ENCODE results near the gene CFAP251.
"Not testable (repeated sequence)": the region's sequence is repeated elsewhere in the genome, so short reads cannot be mapped to it uniquely, and the experiment has no call there.

The CFAP251 gene

DNA sequence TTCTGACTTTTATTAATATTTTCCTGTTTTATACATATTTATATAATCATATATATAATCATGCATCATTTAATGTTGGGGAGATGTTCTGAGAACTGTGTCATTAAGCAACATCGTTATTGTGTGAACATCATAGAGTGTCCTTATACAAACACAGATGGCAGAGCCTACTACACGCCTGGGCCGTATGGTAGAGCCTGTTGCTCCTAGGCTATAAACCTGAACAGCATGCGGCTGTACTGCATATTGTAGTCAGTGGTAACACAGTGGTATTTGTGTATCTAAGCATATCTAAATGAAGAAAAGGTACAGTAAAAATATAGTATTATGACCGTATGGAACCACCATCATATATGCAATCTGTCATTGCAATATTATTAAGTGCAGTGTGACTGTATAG, 58.6 kb downstream of the CFAP251 start:
- DNase-seq, result no peak

DNA sequence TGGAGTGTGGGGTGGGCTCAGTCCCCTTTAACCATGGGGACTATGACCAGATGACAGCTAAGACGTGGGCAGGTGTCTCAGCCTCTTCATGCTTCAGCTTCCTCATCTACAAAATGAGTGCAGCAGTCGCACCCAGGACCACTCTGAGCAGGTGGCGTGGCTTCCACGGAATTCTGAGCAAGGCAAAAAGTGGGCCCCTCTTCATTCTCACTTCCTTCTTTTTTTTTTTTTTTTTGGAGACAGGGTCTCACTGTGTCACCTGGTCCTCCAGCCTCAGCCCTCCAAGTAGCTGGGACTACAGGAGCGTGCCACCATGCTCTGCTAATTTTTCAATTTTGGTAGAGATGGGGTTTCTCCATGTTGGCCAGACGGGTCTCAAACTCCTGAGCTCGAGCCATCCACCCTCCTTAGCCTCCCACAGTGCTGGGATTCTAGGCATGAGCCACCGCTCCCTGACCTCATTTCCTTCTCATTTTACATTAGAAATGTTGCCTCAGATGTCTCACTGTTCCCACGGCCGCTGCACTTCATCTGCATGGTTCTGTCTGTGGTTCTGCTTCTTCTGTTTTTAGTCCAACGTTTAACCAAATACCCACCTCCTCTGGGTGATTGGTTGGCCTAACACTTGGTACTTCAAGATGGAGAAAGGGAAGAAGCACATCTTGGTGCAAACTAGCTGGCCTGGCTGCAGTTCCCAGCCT, 61.9 kb downstream of the CFAP251 start:
- peak; percentile 18 for DNase-seq

DNA sequence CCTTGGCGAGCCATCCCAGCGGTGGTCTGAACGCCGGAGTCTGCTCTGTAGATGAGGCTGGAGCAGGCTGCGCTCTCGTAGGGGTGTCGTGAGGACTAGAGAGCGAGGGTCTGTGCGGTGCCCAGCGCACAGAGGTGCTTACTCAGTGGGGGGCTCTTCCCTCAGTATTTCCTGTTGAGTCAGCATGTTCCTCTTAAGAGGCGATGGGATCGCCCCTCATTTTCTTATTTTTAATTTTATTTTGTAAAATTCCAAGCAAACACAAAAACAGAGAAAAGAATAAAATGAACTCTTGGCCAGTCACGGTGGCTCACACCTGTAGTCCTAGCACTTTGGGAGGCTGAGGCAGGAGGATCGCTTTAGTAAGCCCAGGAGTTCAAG, 62.5 kb downstream of the CFAP251 start:
- no peak for DNase-seq

DNA sequence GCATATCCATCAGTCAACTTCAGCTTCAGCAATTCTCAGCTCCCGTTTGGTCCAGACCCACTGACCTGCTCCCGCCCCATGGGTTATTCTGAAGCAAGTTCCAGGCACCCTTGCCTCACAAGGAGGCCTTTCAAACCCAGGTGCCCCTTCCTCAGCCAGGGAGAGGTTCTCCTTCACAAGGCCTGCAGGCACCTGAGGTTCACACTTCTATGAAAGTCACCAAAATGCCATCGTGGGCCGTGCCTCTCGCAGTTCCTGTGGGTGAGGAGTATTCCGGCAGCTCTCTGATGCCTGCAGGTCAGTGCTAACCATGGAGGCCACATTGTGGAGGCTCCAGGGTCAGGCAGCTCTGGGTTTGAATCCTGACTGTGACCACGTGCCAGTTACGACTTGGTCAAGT, 63.1 kb downstream of the CFAP251 start:
- DNase-seq, result no peak

DNA sequence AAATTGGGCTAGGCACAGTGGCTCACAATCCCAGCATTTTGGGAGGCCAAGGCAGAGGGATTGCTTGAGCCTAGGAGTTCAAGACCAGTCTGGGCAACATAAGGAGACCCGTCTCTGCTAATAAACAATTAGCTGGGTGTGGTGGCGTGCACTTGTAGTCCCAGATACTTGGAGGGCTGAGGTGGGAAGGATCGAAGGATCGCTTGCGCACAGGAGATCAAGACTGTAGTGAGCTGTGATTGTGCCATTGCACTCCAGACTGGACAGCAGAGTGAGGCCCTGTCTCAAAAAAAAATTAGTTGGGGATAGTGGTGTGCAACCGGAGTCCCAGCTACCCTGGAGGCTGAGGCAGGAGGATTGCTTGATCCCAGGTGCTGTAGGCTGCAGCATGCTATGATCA, 64.6 kb downstream of the CFAP251 start:
- DNase-seq, result no peak

DNA sequence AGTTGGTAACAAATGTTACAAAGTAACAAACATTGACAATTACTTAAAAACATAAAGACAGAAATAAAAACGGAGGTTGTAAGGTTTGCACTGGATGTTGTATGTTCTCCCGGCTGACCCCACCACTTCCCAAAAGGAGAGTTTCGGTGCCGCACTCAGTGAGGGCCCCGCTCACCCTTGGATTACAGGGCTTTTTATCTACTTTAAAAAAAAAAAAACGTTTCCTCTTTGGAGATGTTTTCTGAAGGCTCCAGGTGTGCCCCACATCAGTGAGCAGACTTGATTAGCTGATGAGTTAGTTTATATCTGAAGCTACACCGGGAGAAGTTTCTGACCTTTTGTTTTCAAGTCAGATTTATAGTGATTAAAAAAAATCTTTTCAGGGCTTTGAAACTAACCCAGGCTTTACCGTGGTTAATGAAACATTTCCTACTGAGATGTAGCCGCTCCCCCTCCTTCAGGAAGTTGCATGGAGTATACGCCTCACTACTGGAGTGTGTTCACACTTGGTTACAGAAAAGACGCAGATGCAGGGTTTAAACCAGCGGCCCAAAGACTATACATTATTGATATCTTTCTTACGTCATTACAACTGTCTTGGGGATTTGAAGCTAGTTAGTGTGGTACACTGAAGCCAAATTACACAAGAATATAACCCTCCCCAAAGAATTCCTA, 65.3 kb downstream of the CFAP251 start:
- no peak for DNase-seq

DNA sequence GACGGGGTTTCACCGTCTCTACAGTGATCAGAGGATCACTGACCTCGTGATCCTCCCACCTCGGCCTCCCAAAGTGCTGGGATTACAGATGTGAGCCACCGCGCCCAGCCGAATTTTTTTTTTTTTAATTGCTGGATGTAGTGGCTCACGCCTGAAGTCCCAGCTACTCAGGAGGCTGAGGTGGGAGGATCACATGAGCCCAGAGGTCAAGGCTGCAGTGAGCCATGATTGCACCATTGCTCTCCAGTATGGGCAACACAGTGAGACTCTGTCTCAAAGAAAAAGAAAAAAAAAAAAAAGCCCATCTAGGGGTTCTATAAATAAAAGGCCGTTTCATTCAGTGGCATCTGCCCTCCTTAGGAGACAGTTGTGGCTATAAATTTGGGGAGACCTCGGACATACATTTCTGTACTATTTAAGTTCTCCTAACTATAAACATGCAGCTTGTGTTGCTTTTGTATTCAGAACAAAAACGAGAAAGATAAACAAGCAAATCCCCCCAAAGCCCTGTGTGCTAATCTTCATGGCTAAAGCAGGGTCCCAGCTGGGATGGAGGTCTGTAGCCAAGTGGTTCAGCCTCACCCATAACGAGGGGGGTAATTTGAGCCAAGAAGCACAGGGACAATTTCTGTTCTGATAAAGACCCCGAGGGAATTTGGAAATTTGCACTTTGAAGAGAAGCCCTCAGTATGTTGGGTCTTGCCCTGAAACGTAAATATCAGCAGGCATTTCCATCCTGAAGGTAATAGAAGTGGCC, 68.3 kb downstream of the CFAP251 start:
- DNase-seq, result no peak

DNA sequence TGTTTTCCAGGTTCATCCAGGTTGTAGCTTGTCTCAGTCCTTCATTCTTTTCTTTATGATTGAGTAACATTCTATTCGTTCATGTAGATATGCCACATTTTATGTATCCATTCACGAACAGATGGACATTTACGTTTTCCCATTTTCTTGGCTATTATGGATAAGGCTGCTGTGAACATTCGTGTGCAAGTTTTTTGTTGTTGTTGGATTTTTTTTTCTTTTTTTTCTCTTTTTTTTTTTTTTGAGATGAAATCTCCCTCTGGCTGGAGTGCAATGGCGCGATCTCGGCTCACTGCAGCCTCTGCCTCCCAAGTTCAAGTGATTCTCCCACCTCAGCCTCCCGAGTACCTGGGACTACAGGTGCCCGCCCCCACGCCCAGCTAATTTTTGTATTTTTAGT, 70.1 kb downstream of the CFAP251 start:
- not testable (repeated sequence) for DNase-seq

DNA sequence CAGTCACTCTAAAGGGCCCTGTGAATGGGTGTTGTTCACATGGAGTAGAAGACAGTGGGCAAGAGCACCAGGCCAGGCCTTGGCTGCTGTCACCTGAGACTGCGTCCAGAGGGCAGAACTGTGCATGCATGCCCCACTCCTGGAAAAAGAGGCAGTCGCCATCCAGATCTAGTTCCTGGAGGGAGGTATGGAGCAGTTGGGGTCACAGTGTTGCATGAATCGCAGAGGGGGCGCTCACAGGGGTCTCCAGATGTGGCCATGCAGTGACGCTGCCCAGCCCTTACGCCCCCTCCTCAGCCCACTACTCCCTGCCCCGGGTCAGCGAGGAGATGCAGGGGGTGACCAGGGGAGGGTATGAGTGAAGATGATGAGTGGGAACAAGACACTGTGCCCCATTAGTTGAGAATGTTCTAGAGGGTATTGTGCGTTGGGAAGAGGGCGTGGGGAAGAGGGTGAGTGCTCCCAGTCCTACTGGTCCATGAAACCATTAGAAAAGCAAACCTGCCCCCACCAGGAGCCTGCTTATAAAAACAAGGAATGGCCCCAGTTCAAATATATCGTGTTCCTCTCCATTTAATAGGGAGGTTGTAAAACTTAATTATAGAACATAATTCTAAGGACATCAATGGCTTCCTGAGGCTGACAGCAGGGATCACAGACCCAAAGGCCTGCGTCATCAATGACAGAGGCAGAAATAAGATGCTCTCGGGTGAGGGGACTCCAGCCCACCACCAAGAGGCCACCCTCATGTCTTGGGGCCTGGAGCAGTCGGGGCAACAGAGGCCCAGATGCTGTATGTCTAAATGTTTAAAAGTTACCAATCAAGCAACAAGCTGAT, 71.1 kb downstream of the CFAP251 start:
- DNase-seq, result no peak

DNA sequence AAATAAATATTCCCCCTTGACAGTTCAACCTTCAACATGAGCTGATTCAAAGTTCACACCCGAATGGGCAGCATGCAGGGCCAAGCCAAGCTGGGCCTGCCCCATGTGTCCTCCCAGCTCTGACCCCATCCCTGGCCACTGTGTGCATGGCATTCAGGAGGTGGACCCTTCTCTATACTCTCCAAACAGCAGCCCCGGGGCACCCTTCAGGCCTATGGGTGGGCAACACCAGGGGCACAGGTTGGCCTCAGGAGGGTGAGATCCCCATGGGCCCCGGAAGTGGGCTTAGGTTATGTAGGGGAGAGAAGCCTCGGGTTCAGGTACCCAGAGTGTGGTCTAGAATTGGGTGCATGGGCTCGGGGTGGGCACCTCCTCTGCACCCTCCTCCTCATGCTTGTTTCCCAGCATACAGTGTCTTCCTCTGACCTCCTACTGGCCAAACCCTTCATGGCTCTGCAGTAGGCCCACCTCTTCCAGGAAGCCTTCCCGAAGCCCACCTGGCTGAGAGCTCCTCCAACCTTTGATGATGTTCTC, 71.8 kb downstream of the CFAP251 start:
- DNase-seq, result no peak

DNA sequence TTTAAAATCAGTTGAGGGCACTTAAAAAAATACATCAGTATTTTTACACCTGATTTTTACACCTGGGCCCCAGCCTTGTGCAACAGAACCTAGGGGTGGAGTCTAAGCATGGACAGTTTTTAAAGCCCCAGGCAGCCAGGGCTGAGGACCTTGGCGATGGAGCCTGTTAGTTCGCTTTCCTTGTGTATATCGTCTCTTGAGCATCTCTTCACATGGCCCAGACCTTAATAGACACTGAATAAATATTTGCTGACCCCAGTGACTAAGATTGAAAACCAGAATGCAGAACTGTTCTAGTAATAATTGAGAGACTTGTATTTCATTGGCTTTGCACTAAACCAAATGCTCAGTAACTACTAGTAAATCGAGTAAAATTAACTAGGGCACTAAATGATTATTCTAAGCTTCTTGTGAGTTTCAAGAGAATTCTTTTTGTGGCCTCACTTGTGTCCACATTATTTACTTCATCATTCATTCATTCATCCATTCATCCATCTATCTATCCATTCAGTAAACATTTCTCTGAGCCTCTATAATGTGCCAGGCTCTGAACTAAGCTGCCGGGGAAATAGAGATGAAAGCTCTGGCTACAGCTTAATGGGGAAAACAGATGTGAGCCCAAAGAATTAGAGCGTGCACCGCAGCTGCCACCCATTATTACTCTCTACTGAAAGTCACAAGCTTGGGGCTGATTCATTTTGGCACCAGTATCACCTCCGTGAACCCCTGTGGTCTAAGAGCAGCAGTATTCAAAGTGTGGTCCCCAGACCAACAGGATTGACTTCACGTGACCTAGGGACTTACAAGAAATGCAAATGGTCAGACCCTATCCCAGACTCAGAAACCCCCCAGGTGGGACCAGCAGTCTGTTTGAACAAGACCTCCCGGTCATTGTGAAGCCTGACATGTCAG, 72.6 kb downstream of the CFAP251 start:
- DNase-seq, result no peak

DNA sequence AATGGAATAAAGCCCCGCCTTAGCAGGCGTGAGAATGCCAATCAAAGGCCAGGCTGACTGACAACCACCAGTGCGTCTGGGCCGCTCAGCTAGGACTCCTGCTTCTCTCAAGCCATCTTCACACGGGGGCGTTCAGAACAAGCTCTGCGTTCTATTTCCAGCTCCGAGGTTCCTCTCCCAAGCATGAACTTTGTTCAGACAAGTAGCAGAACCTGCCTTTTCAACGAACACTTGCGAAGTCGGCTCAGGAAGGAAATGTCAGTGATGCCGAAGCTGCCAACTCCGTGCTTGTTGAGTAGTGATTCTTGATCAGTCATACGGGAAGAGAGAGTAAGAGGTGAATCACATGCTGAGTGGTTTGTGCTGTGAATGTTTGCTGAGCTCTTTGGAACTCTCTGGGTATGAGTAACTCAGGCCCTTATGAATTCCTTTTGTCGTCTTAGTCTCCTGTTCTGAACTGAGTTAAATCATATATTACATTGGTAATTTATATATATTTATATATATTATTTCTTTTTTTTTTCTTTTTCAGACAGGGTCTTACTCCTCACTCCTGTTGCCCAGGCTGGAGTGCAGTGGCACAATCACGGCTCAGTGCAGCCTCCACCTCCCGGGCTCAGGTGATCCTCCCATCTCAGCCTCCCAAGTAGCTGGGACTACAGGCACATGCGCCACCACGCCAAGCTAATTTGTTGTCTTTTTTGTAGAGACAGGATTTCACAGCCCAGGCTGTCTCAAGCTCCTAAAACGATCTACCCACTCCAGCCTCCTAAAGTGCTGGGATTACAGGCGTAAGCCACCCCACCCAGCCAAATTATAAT, 73.9 kb downstream of the CFAP251 start:
- DNase-seq, result peak; percentile 26

DNA sequence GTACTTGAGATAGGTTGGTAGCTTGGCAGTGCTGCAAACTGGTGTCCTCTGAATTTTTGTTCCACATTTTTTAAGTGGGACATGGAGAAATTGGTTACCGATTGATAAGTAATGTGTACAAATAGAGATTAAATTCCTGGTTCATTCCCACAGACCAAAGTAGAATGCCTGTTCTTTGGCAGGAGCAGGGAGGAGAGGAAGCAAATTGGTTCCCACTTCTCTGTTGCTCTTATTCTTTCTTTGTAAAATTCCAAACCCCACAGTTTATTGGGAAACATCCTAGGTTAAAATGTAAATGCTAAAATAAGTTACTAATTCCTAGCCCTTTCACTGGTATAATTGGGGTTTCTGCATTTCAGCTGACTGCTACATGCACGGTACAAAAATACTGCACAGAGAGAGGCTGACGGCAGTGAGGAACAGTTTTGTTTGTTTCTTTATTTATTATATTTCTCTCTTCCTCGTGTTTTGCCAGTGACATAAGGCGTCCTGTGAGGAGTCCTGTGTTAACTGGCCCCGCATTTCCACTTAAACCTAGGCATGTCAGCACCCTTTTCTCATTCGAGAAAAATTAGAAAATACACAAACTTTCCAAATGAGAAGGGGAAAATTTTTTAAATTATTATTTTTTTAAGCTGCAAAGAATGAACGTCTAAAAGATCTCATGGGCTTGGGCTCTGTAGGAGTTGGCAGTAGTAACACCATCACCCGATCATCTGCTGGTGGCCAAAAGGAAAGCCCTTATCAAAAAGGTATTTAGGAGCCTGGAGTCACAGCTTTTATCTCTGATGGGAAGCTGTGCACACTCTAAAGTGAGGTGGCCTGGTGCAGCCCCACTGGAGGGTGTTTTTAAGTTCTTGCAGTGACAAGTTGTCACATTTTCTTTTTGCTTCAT, 77.9 kb downstream of the CFAP251 start:
- DNase-seq, result no peak

DNA sequence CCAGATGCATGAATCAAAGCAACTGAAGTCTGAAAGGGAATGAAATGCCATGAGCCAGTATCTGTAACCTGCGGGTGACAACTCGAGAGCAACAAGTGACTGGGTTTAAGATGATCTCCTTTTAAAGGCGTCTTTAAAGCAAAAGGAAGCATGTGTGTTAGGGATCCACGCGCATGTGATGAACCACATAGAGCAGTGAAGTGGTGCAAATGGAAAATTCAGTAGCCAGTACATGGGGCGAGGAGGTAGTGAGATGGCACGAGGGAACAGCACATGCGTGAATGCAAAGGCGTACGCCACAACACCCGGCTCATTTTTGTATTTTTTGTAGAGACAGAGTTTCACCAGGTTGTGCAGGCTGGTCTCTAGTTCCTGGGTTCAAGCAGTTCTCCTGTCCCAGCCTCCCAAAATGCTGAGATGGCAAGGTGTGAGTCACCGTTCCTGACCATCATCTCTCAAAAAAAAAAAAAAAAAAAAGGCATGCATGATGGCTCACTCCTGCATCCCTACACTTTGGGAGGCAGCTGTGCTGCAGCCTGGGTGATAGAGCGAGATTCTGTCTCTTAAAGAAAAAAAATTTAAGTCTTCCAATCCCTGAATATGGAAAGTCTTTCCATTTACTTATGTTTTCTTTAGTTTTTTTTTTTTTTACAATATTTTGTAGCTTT, 78.7 kb downstream of the CFAP251 start:
- DNase-seq, result no peak

DNA sequence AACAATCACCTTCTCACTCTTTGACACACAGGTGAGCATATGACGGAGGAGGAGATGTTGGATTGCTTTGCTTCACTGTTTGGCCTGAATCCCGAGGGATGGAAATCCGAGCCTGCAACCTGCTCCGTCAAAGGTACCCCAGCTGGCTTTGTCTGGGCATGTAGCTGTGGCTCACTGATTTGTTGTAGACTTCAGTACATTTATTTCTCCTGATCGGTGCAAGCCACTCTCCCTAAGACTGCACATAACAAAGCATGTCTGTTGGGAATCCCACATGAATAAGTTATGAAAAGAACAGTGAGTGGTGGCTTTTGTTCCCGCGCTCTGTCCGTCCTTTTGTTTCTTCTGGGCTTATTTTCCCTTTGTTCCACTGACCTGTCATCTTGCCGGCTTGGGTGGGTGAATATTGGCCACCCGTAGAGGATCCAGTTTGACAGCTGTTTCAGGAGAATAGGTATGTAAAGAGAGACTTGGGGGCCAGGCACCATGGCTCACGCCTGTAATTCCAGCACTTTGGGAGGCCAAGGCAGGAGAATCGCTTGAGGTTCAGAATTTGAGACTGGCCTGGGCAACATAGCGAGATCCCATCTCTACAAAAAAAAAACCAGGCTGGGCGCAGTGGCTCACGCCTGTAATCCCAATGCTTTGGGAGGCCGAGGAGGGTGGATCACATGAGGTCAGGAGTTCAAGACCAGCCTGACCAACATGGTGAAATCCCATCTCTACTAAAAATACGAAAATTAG, 83.2 kb downstream of the CFAP251 start:
- DNase-seq, result no peak

DNA sequence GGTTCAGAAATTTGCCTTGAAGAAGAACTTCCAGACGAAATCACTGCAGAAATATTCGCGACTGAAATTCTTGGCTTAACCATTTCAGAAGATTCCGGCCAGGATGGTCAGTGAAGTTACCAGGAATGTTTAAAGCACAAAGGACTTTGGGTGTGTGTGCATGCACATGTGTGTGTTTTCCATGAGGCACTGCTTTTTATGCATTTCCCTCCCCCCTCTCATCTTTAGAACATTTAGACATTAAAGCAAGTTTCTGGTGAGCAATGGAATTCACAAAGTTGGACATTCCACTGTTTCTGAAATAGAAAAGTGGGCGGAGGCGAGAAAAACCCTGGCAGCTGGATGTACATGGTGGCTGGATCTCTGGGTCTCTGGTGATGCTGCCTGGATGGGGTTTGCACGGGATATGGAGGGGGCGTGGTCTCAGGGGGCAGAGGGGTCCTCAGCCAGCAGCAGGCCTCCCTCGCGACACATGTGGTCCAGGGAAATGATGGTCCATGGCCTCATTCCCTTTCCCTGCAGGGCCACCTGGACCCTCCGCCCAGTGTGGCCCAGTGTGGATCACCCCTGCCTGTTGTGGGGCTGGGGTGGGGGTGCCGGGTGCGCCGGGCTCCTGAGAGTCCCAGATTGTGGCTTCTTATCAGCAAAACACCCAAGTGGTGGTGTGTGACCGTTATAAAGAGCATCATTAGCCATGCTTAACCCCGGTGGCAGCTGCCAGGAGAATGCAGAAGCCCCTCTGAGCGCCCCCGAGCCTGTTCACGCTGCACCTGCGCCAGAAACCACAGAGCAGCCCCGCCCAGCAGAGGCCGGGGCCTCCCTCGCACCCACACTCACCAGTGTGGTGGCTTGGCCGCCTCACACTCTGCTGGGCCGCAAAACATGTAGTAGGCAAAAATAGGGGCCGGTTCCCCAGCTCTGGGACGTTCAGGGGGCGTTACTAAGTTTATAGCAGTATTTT, 85.5 kb downstream of the CFAP251 start:
- no peak for DNase-seq

DNA sequence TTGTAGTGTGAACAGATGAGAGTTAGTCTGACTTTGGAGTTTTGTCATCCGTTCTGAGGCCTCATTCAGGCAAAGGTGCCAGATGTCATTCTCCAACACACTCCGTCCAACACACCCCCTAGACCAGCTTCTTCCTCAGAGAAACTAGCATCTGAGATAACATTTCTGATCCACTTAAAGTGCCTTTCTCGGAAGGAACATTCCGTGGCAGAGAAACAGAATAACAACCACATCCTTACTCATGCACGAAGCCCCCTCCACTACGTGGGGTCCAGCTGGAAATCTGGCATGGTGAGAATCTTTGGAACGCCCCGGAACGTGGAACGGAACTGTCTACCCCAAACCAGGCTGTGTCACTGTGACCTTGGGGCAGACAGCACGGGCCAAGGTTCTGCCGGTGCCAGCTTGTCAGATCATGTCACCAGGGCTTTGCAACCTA, 86.3 kb downstream of the CFAP251 start:
- DNase-seq, result no peak
